Lung microvascular endothelial cell (primary cell): Measurements from ENCODE around the gene GBP7. TPM values are rescaled to one million over a fixed set of nuclear protein-coding genes. Genes with fewer than 3 reads are reported as not detected.
"Not testable (repeated sequence)": the region's sequence is repeated elsewhere in the genome, so short reads cannot be mapped to it uniquely, and the experiment has no call there.

Experiments used
- DNase-seq, 2 donors: peaks; one replicate each; pipeline versions ENCODE4 v3.0.0 to v3.0.0-alpha.2; 2010; ENCODE audit warnings: low read depth in 2 of 2
- total RNA-seq: library from RNA; depleted of rRNA; stranded (reverse); fragments of >200 nt; gene quantifications from 2 replicates; pipeline ENCODE4 v1.2.1, GENCODE V29; 2014

GBP7 gene
- total RNA-seq, 1 donor from 2014 or later: not detected

DNA sequence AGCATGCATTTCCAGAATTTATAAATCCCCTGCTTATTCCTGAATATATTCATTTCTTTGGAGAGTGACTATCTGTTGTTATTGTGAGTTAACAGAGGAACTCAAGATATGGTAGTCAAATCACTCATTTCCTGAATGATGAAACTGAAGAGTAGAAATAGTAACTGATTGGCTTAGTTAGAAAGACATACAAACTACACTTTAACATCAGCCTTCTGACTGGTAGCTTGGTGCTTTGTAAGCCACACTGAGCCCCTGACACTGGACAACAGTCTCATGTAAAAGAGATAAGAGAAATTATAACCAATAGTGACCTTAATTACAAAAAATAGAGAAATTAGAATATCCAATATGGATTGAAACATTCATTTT lies 4.8 kb downstream of the GBP7 start:
- peak in 1 of 2 donors; percentile 12 for DNase-seq

DNA sequence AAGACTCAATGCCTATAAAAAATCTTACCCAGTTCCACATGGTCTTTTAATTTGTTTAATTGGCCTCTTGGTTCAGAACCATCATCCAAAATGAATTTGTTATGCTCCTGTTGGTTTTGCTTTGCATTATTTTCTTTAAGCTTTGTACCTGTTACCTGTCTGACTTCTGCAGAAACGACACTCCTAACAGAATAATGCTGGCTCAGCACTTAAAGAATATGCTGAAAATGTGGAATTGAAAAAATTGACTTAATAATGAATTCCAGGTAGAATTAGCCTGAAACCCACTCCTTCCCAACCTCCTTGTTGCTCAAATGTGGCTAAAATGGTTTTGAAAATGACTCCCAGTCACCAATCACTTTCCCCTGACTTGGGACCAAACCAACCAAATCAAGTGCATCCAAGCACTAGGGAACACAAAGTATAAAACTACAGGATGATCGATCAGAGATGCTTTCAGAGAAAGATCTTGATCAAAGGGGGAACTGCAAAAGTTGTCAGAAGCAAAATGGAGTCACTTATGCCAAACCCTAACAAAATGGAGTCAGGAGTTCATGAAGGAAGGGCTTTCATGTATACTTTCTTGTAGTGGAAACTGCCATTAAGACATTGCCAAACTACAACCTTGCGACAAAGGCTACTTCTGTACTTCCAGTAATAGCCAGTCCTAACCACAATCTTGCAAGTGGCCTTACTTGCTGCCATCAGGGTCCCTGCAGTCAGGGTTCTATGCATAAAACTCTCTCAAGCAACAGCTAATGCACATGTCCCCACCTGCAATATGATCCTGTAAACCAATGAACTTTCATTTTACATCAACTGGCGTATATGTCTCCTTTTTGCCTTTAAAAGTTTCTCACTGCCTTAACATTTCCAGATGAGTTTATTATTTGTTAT lies 5.4 kb downstream of the GBP7 start:
- no peak for DNase-seq

DNA sequence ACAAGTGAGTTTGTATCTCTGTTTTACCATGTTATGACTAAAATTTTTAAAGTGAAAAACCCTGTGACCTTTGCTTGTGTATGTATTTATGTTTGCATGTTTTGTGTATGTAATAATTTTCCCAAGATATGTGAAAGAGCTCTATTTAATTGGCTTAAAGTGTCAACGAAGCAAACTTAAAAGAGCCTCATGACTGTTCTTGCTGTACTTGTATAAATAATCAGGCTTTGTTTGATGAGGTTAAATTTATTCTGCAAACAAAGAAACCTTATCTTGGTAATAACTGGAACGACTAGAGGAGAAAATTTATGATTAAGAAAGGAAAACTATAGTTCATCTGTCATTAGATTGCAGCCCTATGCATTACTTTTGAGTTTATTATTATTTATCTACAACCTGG lies 6.6 kb downstream of the GBP7 start:
- no peak for DNase-seq

DNA sequence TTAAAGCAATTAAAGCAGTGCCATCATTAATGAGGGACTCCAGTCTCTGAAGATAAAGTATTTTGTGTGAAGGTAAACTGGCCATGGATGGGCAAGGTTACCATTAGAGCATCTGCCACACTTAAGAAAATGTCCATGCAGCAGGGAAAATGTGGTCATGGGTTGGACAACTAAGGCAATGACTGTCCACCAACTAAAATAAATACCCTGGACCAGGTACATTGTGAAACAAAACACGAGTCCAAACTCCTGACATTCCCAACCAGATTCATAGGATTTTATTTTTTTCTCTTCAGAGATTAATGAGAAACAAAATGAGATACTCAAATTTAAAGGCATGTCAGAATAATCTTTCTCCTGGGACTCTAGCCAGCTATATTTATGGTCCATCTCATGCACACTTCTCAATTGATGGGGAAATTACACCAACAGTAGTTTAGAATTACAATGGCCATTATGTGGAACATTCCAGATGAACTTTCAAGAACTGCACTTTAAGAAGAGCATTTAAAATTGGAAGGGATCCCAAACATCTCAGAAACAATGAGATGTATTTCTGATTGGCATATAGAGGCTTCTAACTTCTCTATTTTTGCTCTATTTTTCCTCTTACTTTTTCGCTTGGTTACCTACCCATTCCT lies 8.1 kb downstream of the GBP7 start:
- no peak for DNase-seq

DNA sequence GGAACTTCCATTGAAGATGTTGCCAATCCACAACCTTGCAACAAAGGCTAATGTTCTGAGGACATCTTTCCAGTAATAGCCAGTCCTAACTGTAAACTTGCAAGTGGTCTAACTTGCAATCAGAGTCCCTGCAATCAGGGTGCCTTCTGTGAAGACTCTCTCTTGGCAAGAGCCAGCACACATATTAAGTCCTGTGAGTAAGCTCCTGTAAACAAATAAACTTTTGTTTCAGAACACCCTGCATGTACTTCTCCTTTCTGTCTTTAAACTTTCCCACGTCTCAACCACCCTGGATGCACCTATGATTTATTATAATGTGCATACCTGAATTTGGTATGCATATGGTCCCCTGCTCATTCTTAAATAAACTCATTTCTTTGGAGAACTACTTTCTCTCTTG lies 9.1 kb downstream of the GBP7 start:
- no peak for DNase-seq

DNA sequence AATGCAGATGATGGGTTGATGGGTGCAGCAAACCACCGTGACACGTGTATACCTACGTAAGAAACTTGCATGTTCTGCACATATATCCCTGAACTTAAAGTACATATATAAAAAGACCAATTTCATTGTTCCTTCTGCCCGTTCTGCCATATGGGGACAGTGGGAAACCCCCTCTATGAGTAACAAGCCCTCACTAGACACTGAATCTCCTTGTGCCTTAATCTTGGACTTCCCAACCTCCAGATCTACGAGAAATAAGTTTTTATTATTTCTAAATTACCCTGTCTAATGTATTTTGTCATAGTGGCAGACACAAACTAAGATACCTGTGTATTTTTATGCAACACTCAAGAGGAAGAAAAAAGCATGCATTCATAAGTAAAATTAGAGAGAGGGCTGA lies 10.0 kb downstream of the GBP7 start:
- DNase-seq: no peak

DNA sequence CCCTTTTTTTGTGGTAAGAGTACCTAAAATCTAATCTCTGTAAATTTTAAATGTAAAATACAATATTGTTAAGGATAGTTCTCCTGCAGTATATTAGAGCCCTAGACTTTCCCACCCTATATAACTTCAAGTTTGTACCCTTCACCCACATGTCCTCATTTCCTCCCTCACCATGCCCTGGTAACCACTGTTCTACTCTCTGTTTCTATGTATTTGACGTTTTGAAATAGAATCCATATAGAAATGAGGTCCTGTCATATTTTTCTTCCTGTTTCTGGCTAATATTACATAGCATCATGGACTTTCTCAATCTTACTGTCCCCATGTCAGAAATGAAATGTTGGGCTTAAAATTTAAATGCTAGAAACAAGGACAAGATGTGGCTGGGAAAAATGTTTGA lies 24.8 kb downstream of the GBP7 start:
- DNase-seq: no peak

DNA sequence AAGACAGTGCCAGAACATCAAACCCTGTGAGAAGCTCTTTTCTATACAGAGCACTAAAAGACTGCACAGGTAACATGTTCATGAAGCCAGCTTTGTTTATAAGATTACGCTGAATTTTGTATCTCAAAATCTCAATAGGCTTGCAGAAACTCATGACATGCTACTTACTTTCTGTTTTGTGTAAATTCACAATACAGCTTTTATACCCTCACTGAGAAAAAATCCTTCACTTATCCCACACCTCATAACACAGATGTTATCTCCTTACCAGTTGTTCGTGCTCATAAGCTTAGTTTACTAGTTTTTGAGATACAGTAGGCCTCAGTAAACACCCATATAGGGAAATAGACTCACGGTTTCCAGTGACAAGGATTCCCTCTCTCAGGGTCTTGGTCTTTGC lies 25.8 kb downstream of the GBP7 start:
- no peak for DNase-seq

DNA sequence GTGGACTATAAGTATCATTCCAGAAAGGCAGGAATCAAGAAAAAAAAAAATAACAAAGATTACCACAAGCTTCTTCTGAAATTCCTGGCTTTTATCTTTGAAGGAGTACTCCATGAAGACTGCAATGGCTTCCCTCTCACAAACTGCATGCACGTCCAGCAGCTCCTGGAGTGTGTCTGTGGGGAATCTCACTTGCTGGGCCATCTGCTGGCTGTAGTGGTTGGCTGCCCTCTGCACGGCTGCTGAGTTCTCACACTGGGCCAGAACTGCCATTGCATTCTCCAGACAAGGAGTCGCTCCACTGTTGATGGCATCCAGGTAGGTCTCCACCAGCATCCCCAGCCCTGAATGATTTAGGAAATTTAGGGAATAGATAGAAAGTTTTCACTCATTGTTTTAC lies 26.6 kb downstream of the GBP7 start:
- peak; percentile 32 to 60 for DNase-seq

DNA sequence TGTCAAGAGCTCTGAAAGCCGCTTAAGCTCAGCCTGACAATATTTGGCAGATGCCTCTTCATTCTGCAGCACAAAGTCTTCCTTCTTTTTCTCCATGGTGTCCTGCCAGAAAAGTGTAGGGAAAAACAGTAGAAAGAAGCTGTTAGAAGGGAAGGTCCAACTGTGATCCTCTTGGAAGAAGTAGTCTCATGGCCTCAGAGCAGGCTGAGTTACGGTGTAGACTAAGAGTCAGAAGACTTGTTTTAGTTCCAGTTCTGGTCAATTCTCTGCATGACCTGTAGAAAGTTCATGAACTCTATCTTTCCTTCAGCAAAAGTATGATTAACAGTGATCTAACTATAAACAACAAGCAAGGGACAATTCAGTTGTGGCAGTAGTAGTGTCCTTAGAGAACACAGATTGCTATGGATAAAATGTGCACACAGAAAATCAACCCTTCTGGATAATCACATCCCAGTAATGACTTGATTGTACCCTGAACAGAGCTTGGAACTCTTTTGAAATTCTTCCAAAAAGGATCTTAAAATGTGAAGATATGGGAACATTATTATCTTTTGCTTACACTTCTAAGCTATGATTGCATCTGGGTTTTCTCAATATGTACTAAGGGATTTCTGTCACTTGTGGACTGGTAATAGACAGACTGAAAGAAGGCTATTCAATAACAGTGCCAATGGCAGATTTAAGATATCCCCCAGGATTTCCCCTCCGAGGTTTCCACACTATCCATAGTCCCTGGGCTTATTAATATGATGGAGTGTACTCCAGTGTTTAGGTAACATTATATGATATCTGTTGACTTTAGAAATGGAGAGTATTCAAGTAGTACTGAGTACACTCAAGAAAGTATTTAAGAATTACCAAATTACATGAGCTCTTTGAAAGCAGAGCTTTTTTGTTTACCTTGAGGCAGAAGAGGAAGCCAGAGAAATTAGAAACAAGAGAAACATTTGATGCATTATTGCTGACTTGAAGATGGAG lies 27.8 kb downstream of the GBP7 start:
- DNase-seq: no peak

DNA sequence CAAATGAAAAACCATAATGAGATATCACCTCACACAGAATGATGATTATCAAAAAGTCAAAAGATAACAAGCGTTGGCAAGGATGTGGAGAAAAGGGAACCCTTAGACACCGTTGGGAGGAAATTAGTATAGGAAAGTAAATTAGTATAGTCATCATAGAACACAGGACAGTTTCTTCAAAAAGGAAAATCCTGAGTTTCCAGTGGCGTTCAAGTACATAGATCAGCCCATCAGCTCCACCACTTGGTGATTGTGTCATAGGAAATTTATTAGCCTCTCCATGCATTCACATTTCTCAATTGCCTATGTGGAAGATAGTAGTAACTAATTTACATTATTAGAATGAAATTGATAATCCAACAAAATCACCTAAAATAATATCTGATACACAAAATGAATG lies 29.1 kb downstream of the GBP7 start:
- no peak for DNase-seq

DNA sequence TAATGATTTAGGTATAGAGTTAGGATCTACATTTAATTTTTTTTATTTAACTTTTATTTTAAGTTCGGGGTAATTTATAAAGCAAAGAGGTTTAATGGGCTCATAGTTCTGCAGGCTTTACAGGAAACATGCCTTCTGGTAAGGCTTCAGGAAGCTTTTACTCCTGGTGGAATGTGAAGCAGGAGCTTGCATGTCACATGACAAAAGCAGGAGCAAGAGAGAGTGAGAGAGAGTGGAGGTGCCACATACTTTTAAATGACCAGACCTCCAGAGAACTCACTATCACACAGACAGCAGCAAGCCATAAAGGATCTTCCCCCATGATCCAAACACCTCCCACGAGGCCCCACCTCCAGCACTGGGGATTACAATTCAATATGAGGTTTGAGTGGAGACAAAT lies 32.3 kb downstream of the GBP7 start:
- no peak for DNase-seq

DNA sequence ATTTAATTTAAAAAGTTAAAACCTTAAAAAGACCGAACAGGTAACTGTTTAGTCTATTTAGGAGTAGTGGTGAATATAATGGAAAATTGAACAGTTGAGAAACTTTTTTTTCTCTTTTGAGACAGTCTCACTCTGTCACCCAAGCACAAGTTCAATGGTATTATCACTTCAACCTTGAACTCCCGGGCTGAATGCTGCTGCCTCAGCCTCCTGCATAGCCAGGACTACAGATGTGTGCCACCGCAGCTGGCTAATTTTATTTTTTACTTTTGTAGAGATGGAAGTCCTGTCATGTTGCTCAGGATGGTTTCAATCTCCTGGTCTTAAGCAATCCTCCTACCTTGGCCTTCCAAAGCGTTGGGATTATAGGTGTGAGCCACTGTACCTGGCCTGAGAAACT lies 33.6 kb downstream of the GBP7 start:
- DNase-seq: no peak

DNA sequence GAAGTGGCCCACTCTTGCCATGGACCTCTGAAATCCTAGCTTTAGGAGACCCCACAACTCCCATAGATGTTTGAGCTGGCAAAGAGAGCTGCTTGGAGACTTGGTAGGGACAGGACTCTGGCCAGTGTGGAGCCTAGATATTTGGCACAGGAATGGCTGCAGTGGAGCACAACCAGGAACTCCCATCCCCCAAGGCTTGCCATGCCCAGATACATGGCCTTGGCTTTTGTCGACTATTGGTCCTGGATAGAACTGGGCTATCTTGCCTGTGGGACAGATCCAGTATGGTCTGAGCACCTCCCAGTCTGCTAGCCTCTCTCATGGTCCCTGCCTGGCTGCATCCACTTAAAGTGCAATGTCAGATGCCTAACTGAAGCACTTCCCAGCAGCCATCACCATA lies 42.1 kb downstream of the GBP7 start:
- DNase-seq: no peak

DNA sequence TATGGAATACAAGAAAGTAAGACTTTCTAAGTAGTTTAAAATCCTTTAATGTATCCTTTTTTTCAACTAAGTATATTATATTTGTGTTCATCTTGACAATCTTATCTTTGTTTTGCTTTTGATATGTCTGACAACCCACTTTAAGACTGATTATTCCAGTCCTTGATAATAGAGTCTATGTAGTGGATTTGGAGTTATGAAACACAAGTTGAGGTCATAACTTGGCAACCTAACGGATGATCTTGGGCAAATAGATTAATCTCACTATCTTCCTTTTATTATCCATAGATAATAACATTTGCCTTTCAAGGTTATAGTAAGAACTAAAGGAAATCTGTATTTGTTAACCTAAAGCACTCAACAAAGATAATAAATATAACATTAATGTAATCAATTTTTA lies 45.1 kb downstream of the GBP7 start:
- DNase-seq: no peak

DNA sequence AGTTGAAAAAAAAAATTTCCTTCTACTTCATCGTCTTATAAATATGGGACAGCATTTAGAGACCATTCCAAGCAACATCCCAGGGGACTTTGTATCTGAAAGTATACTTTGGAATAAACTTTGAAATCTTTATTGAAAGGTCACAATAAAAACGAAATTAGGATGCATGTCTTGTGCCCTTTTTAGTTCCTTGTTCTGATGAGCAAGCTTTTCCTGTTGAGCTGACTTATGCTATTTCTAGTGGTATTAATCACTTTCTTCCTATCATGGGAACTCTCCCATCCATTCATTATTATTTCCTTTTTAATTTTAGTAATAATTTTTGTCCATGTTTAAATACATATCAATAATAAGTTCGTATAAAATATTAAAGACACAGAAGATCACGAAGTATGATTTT lies 45.9 kb downstream of the GBP7 start:
- DNase-seq: peak in 1 of 2 donors; percentile 44

DNA sequence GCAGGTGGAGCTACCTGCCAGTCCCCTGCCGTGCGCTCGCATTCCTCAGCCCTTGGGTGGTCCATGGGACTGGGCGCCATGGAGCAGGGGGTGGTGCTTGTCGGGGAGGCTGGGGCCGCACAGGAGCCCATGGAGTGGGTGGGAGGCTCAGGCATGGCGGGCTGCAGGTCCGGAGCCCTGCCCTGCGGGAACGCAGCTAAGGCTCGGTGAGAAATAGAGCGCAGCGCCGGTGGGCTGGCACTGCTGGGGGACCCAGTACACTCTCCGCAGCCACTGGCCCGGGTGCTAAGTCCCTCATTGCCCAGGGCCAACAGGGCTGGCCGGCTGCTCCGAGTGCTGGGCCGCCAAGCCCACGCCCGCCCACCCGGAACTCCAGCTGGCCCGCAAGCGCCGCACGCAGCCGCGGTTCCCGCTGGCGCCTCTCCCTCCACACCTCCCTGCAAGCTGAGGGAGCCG lies 47.8 kb downstream of the GBP7 start:
- not testable (repeated sequence) for DNase-seq

DNA sequence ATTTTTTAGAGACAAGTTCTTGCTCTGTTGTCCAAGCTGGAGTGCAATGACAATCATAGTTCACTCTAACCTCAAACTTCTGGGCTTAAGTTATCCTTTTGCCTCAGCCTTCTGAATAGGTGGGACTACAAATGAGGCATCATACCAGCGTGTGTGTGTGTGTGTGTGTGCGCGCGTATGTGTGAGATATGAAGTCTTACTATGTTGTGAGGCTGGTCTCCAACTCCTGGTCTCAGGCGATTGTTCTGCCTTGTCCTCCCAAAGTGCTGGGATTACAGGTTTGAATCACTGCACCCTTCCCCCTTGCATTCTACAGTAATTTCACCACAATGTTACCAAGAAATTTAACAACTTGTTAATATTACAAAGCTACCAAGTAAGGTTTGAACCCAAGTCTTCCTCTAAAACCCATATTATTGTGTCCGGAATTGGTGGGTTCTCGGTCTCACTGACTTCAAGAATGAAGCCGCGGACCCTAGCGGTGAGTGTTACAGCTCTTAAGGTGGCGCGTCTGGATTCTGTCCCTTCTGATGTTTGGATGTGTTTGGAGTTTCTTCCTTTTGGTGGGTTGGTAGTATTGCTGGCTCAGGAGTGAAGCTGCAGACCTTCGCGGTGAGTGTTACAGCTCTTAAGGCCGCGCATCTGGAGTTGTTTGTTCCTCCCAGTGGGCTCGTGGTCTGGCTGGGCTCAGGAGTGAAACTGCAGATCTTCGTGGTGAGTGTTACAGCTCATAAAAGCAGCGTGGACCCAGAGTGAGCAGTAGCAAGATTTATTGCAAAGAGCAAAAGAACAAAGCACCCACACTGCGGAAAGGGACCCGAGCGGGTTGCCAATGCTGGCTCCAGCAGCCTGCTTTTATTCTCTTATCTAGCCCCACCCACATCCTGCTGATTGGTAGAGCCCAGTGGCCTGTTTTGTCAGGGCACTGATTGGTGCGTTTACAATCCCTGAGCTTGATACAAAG lies 48.9 kb downstream of the GBP7 start:
- peak; percentile 12 to 18 for DNase-seq

DNA sequence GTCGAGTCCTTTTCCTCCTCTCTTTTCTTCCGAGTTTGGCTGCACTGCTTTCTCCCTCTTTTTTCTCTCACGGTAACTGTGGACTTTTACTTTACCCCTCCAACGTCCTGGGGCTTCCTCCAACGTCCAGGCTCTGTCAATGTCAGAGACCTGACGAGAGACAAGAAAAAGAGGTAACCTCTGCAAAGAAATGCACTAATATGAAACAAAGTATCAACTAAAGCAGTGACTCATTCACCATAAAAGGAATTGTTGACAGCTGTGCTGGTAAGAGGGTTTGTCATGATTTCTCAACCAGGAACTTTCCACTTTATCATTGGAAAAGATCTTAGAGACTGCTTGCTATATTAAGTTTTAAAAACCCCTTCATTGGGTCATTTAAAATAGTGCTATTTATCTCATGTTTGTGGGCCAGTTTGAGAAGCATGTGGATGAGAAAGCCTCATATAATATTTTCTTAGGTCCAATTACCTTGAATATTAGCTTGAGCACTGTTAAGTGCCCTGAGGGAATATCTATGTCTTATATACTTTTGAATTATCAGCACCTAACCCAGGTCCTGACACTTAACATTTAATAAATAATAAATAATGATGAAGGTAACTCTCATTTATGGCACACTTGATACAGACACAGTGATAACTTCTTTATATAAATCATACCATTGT lies 49.8 kb downstream of the GBP7 start, which contains the start of gene GBP2:
TSS of gene GBP2 (minus strand) at position 202 of the 668 bp plus-strand sequence. CDS start 4,148 bp downstream, outside the sequence.
- peak; percentile 79 to 88 for DNase-seq
